T1000 (cell line): Measurements from ENCODE around the gene GAS2L3.
A peak's percentile ranks its signal among the peaks of the same experiment; 100 is the strongest.

Source experiments
- DNase-seq: peaks from one replicate; lab custom pipeline; 2025; ENCODE audit warnings: mixed read lengths; lab: John Stamatoyannopoulos, UW

GAS2L3 gene

GRCh38 chr12:100661300-100661951 is 87.9 kb downstream of the GAS2L3 start:
- no peak for DNase-seq

- DNase-seq: no peak
Observed at GRCh38 chr12:100666588-100666987, 93.1 kb downstream of the GAS2L3 start.

GRCh38 chr12:100668945-100669536 is 95.6 kb downstream of the GAS2L3 start:
- DNase-seq: peak; percentile 57

- no peak for DNase-seq
Observed at GRCh38 chr12:100669922-100670321, 96.4 kb downstream of the GAS2L3 start.

GRCh38 chr12:100671396-100672074 is 98.1 kb downstream of the GAS2L3 start:
- no peak for DNase-seq

GRCh38 chr12:100672075-100672592 is 98.7 kb downstream of the GAS2L3 start:
- DNase-seq: peak; percentile 11

GRCh38 chr12:100674036-100674888 is 100.8 kb downstream of the GAS2L3 start:
- no peak for DNase-seq
